Fibroblast of lung (primary cell): ENCODE data around the gene PPIL4. TPM values are rescaled to one million over a fixed set of nuclear protein-coding genes. Genes with fewer than 3 reads are reported as not detected.

Source experiments
- DNase-seq, 2 donors: peaks; one replicate each; pipeline versions ENCODE4 v3.0.0 to v3.0.0-alpha.2; 2010; ENCODE audit warnings: low read depth in 2 of 2
- H2AFZ ChIP-seq: 2 replicates; pipeline ENCODE4 v1.5.1; 2012; ENCODE audit warnings: low read length, control low read depth, inconsistent platforms
- H3K27ac ChIP-seq: 2 replicates; pipeline ENCODE4 v1.5.1; 2011; ENCODE audit warnings: low read length, control low read depth; ENCODE audit not compliant: insufficient read depth
- H3K27me3 ChIP-seq: 2 replicates; pipeline ENCODE4 v1.5.1; 2011; ENCODE audit warnings: mild to moderate bottlenecking, low read length; ENCODE audit not compliant: control insufficient read depth, insufficient read depth
- H3K36me3 ChIP-seq: 2 replicates; pipeline ENCODE4 v1.5.1; 2011; ENCODE audit warnings: low read length; ENCODE audit not compliant: control insufficient read depth, insufficient read depth
- H3K4me1 ChIP-seq: 2 replicates; pipeline ENCODE4 v1.5.1; 2011; ENCODE audit warnings: low read length; ENCODE audit not compliant: control insufficient read depth, insufficient read depth; ENCODE audit errors: extremely low read depth
- H3K4me2 ChIP-seq: 2 replicates; pipeline ENCODE4 v1.5.1; 2011; ENCODE audit warnings: low read length, control low read depth; ENCODE audit not compliant: insufficient read depth; ENCODE audit errors: extremely low read depth
- H3K4me3 ChIP-seq, 4 experiments: fragments of 200-600 bp in 1 of 4; sonication (generic) in 1 of 4; replicated peaks in 1 of 4; 2 replicates each; pipeline ENCODE4 v1.5.1; 2011 to 2016; ENCODE audit warnings: low read length in 4 of 4, low read depth in 3 of 4, mild to moderate bottlenecking in 3 of 4, control low read depth in 2 of 4, inconsistent platforms in 1 of 4, mixed read lengths in 1 of 4; ENCODE audit not compliant: insufficient read depth in 1 of 4; ENCODE audit errors: control extremely low read depth in 1 of 4
- H3K79me2 ChIP-seq: 2 replicates; pipeline ENCODE4 v1.5.1; 2012; ENCODE audit warnings: mild to moderate bottlenecking, low read length, inconsistent platforms; ENCODE audit not compliant: control insufficient read depth, insufficient read depth
- H3K9ac ChIP-seq: 2 replicates; pipeline ENCODE4 v1.5.1; 2011; ENCODE audit warnings: mild to moderate bottlenecking, low read length, control low read depth; ENCODE audit not compliant: insufficient read depth
- H3K9me3 ChIP-seq: 2 replicates; pipeline ENCODE4 v1.5.1; 2012; ENCODE audit warnings: low read depth, low read length; ENCODE audit not compliant: control insufficient read depth, insufficient read depth
- H4K20me1 ChIP-seq: 2 replicates; pipeline ENCODE4 v1.5.1; 2011; ENCODE audit warnings: low read length; ENCODE audit not compliant: control insufficient read depth, insufficient read depth; ENCODE audit errors: extremely low read depth
- EZH2 ChIP-seq: IDR thresholded peaks from 2 replicates; pipeline ENCODE4 v1.5.1; 2012; ENCODE audit warnings: low read length, control low read depth, mild to moderate bottlenecking; ENCODE audit errors: missing control alignments
- polyA minus RNA-seq: library from RNA; depleted of rRNA, polyadenylated mRNA; stranded (reverse); fragments of >200 nt; gene quantifications from 2 replicates; pipeline ENCODE4 v1.2.3, GENCODE V29; 2011; ENCODE audit warnings: low replicate concordance
- polyA plus RNA-seq, 2 donors: library from polyadenylated mRNA; depleted of rRNA in 1 of 2; stranded (reverse) in 1 of 2; unstranded in 1 of 2; fragments of >200 nt; gene quantifications; 2 replicates each; pipeline ENCODE4 v1.2.1, GENCODE V29; 2011 to 2012; ENCODE audit warnings: missing spikeins in 1 of 2
- total RNA-seq: library from RNA; depleted of rRNA; stranded (reverse); fragments of >200 nt; gene quantifications from 2 replicates; pipeline ENCODE4 v1.2.1, GENCODE V29; 2014
- TF ChIP-seq, protein P1 (sequence below), 2 donors: IDR thresholded peaks in 1 of 2; conservative IDR thresholded peaks in 1 of 2; 1 replicate in 1 of 2; 2 replicates in 1 of 2; pipeline ENCODE4 v1.5.1; 2011 to 2012; ENCODE audit warnings: low read length in 2 of 2, control low read depth in 1 of 2, inconsistent platforms in 1 of 2, low read depth in 1 of 2, mild to moderate bottlenecking in 1 of 2

The PPIL4 gene, protein sequence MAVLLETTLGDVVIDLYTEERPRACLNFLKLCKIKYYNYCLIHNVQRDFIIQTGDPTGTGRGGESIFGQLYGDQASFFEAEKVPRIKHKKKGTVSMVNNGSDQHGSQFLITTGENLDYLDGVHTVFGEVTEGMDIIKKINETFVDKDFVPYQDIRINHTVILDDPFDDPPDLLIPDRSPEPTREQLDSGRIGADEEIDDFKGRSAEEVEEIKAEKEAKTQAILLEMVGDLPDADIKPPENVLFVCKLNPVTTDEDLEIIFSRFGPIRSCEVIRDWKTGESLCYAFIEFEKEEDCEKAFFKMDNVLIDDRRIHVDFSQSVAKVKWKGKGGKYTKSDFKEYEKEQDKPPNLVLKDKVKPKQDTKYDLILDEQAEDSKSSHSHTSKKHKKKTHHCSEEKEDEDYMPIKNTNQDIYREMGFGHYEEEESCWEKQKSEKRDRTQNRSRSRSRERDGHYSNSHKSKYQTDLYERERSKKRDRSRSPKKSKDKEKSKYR
- total RNA-seq (37.5 and 41.1 TPM in 2 replicates), polyA plus RNA-seq (15.2 and 15.9 TPM in 2 replicates), polyA minus RNA-seq (0.78 TPM in 1 of 2 replicates, not detected in the other)
- polyA plus RNA-seq (2012) = 24.6 and 27.5 TPM in 2 replicates

DNA sequence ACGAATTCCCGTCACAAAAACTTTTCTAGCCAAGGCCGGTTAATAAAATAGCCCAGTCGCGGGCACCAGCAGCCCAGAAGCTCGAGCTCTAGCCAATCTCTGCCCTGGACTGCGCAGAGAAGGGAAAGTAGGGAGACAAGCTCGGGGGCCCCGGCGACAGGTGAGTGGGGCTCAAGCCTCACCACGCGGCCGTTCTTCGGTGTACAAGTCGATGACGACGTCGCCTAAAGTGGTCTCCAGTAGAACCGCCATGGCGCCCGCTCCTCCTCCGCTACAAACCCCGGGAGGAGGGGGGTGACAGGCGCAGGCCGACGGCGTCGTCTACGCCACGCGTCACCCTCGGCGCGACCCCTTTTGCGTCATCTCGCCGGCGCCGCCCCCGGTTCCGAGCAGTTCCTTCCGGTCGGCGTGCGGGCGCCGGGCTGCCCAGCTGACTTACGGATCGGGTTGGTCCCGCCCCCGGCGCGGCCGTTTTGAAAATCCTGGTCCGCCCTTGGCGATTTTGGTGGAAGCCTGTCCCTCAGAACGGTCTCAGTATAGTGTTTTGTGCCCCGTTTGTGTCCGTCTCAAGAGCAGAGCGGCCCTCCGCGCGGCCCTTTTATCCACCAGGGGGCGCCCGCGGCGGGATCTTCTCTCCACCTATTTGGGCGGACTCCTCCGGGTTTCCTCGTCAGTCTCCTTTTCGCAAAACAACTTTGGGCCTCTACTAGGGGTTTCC lies at the start of gene PPIL4:
PPIL4 (minus strand) TSS at position 290 of the 718 bp plus-strand sequence; CDS start at position 252, 38 bp downstream.
- H3K9ac ChIP-seq = peak within 1 kb of the TSS; percentile 99
- H3K4me2 ChIP-seq = peak within 1 kb of the TSS; percentile 95
- peak within 1 kb of the TSS; percentile 67 for H2AFZ ChIP-seq
- H3K79me2 ChIP-seq = peaks cover 43% of the 10 kb centered on the region
- H3K4me3 ChIP-seq = peak within 1 kb of the TSS; percentile 83 to 96 (median 85)
- H3K36me3 ChIP-seq = no peaks in the 10 kb centered on the region
- no peaks in the 10 kb centered on the region for H3K9me3 ChIP-seq
- H3K4me1 ChIP-seq = no peaks in the 10 kb centered on the region
- peak; percentile 95 to 96 for DNase-seq
- H3K27me3 ChIP-seq = peaks cover 3% of the 10 kb centered on the region
- H3K27ac ChIP-seq = peak within 1 kb of the TSS; percentile 100
- H4K20me1 ChIP-seq = no peaks in the 10 kb centered on the region
- TF ChIP-seq, protein P1, sequence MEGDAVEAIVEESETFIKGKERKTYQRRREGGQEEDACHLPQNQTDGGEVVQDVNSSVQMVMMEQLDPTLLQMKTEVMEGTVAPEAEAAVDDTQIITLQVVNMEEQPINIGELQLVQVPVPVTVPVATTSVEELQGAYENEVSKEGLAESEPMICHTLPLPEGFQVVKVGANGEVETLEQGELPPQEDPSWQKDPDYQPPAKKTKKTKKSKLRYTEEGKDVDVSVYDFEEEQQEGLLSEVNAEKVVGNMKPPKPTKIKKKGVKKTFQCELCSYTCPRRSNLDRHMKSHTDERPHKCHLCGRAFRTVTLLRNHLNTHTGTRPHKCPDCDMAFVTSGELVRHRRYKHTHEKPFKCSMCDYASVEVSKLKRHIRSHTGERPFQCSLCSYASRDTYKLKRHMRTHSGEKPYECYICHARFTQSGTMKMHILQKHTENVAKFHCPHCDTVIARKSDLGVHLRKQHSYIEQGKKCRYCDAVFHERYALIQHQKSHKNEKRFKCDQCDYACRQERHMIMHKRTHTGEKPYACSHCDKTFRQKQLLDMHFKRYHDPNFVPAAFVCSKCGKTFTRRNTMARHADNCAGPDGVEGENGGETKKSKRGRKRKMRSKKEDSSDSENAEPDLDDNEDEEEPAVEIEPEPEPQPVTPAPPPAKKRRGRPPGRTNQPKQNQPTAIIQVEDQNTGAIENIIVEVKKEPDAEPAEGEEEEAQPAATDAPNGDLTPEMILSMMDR (conservative IDR thresholded peaks at IDR 0.05 in 1 of 2, IDR thresholded peaks at IDR 0.05 in 1 of 2; ENCODE audit: low read depth in 1 of 2, low read length in 2 of 2) = peak; percentile 68 to 90
- no peak for TF ChIP-seq EZH2

DNA sequence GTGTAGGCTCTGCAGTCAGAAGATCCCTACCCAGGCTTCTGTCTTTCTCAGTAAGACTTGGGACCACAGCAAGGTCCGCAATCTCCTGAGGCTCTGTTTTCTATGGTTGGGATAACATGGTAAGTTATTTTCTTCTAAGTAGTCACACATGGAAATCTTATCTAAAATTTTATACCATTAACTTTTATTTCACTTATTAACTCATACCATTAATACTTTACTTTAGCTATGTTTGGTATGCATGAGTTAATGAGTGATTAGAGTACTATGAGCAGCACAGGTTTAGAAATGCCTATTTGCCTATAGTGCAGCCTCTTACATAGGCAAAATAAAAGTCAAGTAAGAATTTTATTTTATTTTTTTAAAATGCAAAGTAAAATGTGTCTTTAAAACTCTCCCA lies 47.6 kb upstream of the PPIL4 start:
- H3K27ac ChIP-seq = no peak overlapping the region
- no peaks in the 10 kb centered on the region for H3K4me1 ChIP-seq
- no peak overlapping the region for H3K4me2 ChIP-seq
- no peak overlapping the region for H2AFZ ChIP-seq
- no peak overlapping the region for H3K4me3 ChIP-seq
- H3K36me3 ChIP-seq = peaks cover 13% of the 10 kb centered on the region
- no peaks in the 10 kb centered on the region for H3K79me2 ChIP-seq
- DNase-seq = no peak
- H3K27me3 ChIP-seq = no peaks in the 10 kb centered on the region
- H4K20me1 ChIP-seq = no peaks in the 10 kb centered on the region
- TF ChIP-seq, protein P1 (conservative IDR thresholded peaks at IDR 0.05 in 1 of 2, IDR thresholded peaks at IDR 0.05 in 1 of 2; ENCODE audit: low read depth in 1 of 2, low read length in 2 of 2) = no peak
- no peak for TF ChIP-seq EZH2
- no peaks in the 10 kb centered on the region for H3K9me3 ChIP-seq
- no peak overlapping the region for H3K9ac ChIP-seq

DNA sequence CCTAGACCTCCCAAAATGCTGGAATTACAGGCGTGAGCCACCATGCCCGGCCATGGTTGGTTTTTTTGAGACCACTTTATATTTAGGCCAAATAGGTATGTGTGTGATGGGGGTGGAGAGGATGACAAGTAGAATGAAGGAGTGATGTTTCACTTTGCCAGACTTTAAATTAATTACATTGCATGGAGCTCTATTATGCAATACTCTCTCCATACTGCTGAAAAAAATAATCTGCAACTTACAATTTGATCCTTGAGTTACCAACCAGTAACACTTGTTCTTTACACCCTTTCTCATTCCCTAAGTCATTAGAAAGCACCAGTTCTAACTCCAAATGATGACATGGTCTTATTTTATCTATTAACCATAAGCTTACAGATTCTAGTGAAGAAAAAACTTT lies 47.1 kb upstream of the PPIL4 start:
- Histone ChIP-seq H2AFZ (no peak overlapping the region), H4K20me1 (no peaks in the 10 kb centered on the region), H3K27ac (no peak overlapping the region), H3K9me3 (no peaks in the 10 kb centered on the region), H3K27me3 (no peaks in the 10 kb centered on the region), H3K4me1 (no peaks in the 10 kb centered on the region), H3K36me3 (peaks cover 13% of the 10 kb centered on the region), H3K79me2 (no peaks in the 10 kb centered on the region), H3K4me3 (no peak overlapping the region), H3K9ac (no peak overlapping the region), H3K4me2 (no peak overlapping the region)
- no peak for DNase-seq
- TF ChIP-seq, protein P1 (conservative IDR thresholded peaks at IDR 0.05 in 1 of 2, IDR thresholded peaks at IDR 0.05 in 1 of 2; ENCODE audit: low read depth in 1 of 2, low read length in 2 of 2) = no peak
